22Rv1 (cell line): ENCODE measurements around the gene GOLM1.

Source experiments
- ZFX ChIP-seq: fragments of 450-650 bp; IDR thresholded peaks from 2 replicates; pipeline ENCODE4 v1.6.1; 2017; ENCODE audit warnings: antibody characterized with exemption, borderline replicate concordance
- TF ChIP-seq, protein P1 (sequence below): fragments of 450-650 bp; IDR thresholded peaks from 2 replicates; pipeline ENCODE4 v1.5.1; 2017; ENCODE audit warnings: mild to moderate bottlenecking

DNA sequence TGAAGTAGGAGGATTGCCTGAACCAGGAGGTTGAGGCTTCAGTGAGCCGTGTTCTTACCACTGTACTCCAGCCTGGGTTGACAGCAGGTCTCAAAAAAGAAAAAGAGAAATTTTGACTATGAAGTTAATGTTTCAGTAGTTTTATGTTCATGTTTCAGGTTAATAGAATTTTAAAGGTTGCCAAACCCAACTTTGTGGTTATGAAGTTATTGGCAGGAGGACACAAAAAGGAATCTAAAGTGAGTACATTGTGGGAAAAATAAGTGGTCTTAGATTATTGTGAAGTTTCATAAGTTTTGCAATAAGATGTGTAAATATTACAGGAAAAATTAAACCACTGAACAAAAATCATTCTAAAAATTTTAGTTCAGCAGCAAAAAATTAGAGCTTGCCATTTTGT, 78.6 kb downstream of the GOLM1 start:
- TF ChIP-seq, protein P1, sequence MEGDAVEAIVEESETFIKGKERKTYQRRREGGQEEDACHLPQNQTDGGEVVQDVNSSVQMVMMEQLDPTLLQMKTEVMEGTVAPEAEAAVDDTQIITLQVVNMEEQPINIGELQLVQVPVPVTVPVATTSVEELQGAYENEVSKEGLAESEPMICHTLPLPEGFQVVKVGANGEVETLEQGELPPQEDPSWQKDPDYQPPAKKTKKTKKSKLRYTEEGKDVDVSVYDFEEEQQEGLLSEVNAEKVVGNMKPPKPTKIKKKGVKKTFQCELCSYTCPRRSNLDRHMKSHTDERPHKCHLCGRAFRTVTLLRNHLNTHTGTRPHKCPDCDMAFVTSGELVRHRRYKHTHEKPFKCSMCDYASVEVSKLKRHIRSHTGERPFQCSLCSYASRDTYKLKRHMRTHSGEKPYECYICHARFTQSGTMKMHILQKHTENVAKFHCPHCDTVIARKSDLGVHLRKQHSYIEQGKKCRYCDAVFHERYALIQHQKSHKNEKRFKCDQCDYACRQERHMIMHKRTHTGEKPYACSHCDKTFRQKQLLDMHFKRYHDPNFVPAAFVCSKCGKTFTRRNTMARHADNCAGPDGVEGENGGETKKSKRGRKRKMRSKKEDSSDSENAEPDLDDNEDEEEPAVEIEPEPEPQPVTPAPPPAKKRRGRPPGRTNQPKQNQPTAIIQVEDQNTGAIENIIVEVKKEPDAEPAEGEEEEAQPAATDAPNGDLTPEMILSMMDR: no peak
- TF ChIP-seq ZFX: no peak
